A549 (cell line): ENCODE measurements around the gene SEMA5B.

Experiments used
- MAFK ChIP-seq: fragments of 450-650 bp; IDR thresholded peaks from 2 replicates; pipeline ENCODE4 v1.6.1; 2014; ENCODE audit not compliant: partially characterized antibody
- RAD21 ChIP-seq, 2 experiments: fragments of >200 bp in 1 of 2; sonication (Bioruptor Twin) in 1 of 2; formaldehyde crosslinking in 1 of 2; IDR thresholded peaks in 1 of 2; conservative IDR thresholded peaks in 1 of 2; 2 replicates in 1 of 2; 3 replicates in 1 of 2; pipeline ENCODE4 v1.6.1; 2012 to 2018; ENCODE audit warnings: inconsistent platforms in 1 of 2
- RNF2 ChIP-seq: fragments of 200-600 bp; sonication (generic); IDR thresholded peaks from 2 replicates; pipeline ENCODE4 v1.6.1; 2016; ENCODE audit warnings: low read depth, mild to moderate bottlenecking, antibody characterized with exemption, moderate library complexity, borderline replicate concordance

- TF ChIP-seq RAD21 (conservative IDR thresholded peaks at IDR 0.05 in 1 of 2, IDR thresholded peaks at IDR 0.05 in 1 of 2): no peak
- no peak for TF ChIP-seq MAFK
- TF ChIP-seq RNF2: no peak
Measured at GRCh38 chr3:123053107-123053506, 25.5 kb upstream of the SEMA5B start.
